GM12865 (cell line): ENCODE measurements around the gene MAGI2.

Experiments
- DNase-seq: peaks from one replicate; pipeline ENCODE4 v3.0.0; 2010; ENCODE audit warnings: low read depth
- H3K4me3 ChIP-seq: 2 replicates; pipeline ENCODE4 v1.5.1; 2011; ENCODE audit warnings: mild to moderate bottlenecking, low read depth, low read length, control low read depth
- CTCF ChIP-seq: IDR thresholded peaks from 2 replicates; pipeline ENCODE4 v1.5.1; 2011; ENCODE audit warnings: low read length, control low read depth, low read depth, inconsistent platforms; ENCODE audit not compliant: insufficient read depth; ENCODE audit errors: missing control alignments

The MAGI2 gene

DNA sequence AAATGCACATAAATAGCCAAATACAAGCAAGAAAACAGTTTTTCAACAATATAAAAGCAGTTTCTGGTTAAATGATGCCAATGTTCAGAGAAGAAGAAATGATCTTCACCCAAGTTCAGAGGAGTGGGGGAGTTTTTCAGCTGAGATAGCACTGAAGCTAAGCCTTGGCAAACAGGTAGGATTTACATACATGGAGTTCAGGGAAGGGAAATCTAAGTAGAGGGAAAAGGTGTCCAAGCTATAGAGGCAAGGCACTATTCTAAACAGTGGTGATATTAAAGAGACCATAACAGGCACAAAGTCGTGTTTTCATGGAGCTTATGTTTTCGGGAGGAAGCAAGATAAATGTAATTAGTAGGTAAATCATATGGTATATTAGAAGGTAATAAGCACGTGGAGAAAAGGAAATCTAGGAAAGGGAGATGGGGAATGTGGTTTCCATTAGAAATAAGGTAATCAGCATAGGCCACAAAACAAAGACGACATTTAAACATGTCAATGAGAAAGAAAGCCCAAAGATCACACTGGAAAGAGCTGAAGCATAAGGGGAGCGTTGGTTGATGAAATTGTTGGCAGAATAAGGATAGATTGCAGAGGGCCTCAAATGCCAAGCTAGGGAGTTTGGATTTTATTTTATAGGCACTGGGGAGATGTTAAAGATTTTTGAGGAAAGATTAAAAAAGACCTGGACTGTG is 704.3 kb downstream of the MAGI2 start:
- H3K4me3 ChIP-seq, result no peak overlapping the region
- DNase-seq, result no peak
- TF ChIP-seq CTCF, result no peak

DNA sequence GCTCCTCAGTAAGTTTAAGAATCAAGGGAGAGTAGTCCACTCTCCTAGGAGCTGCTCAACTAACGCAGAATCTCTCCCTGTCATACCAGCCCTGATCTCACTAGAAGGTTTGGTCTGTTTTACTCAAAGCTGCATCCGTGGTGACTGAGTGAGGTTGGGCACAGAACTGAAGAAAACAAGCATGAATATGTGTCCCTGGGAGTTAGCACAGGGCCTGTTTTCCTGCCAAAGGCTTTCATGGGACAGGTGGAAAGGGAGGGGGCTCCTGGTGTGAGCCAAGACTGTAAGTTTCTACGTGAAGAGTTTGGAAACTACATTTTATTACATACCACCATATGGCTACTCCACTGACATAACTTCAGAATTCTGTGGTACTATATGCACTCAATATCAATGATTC is 705.9 kb downstream of the MAGI2 start:
- DNase-seq, result no peak
- H3K4me3 ChIP-seq, result no peak overlapping the region
- no peak for TF ChIP-seq CTCF

DNA sequence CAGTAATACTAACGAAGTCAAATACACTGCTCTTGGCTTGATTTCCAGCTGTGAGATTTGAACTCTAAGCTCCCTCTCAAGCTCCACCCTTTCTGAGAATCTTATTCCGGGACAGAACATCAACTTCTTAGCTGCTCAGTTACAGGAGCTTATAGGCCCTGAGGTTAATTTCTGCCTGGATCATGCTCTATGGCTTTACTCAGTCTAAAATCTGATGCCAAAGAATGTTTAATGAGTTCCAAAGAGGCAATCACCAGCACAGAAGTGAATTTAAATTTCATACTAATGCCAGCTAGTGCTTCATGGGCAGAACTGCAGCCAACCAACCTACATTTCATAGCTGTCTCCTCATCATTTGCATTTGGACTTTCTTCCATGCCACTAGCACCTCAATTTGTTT is 707.2 kb downstream of the MAGI2 start:
- DNase-seq, result no peak
- H3K4me3 ChIP-seq, result no peak overlapping the region
- TF ChIP-seq CTCF, result no peak

GRCh38 chr7:78742694-78743093 is 710.8 kb downstream of the MAGI2 start:
- TF ChIP-seq CTCF, result no peak
- DNase-seq, result no peak
- no peak overlapping the region for H3K4me3 ChIP-seq

- no peak overlapping the region for H3K4me3 ChIP-seq
- TF ChIP-seq CTCF, result no peak
These were observed 716.9 kb downstream of the MAGI2 start for GRCh38 chr7:78736548-78736947.

DNA sequence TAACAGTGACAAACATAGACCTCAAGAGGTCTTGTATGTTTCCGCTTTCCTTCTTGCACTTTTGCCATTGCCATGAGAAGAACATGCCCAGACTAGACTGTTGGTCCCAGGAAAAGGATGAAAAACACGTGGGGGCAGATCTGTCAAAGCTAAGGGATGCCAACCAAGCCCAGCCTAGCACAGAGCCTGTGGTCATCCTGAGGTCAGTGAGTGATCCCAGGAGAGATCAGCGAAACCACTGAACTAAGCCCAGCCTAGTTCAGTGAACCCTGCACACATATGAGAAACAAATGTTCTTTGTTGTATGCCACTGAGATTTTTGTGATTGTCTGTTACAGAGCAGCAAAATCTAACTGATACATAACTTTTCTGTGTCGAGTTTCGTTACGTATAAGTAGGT is 718.8 kb downstream of the MAGI2 start:
- DNase-seq, result peak; percentile 36
- TF ChIP-seq CTCF, result no peak
- no peak overlapping the region for H3K4me3 ChIP-seq

More at GRCh38 chr7:78736548-78736947, 716.9 kb downstream of the MAGI2 start:
- DNase-seq, result no peak

DNA sequence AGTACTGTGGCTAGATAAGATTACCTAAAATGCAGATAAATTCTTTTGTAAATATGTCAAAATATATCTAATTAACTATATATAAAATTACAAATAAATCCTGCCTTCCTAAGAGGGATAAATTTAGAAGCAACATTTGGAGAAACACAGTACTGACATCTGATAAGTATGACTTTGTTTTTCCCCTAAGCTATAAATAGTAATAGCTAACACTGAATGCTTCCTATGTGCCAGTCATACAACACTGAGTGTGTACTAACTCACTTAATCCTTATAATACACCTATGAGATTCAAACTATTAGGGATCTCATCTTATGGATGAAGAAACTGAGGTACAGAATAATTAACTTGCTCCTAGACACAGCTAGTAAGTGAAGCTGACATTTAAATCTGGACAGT is 733.4 kb downstream of the MAGI2 start:
- TF ChIP-seq CTCF, result no peak
- H3K4me3 ChIP-seq, result no peak overlapping the region
- no peak for DNase-seq
